ENCODE results near the gene IFNGR2. TPM values are rescaled to one million over a fixed set of nuclear protein-coding genes. Genes with fewer than 3 reads are reported as not detected.
A peak's percentile ranks its signal among the peaks of the same experiment; 100 is the strongest.

IFNGR2 gene
- total and polyA plus RNA-seq, 2 of the 13 experiments (the other 11 are each of a cell fraction or from before 2014, with no cell fraction given), result 61.3 to 117 TPM

DNA sequence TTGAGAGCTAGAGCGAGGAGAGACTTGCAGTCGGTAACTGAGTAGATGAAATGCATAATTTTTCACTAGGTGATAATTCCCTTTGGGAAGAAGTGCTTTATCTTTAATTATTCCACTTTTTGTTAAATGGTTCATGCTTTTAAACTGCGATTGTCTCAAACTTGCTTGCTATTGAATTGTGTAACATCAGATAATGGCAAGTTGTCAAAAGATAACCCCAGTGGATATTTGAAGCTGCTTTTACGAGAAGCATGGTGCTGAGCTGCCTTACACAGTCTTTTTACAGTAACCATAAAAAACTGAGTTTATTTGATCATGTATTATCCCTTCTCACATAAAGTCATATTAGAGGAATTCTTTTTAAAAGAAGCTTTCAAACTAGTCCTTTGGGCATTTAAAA, 46.4 kb downstream of the IFNGR2 start (continued):
- no peak for TF ChIP-seq ASH2L (IDR thresholded peaks at IDR 0.05; ENCODE audit: insufficient read length, low read depth, low read length)
- TF ChIP-seq, protein P1, sequence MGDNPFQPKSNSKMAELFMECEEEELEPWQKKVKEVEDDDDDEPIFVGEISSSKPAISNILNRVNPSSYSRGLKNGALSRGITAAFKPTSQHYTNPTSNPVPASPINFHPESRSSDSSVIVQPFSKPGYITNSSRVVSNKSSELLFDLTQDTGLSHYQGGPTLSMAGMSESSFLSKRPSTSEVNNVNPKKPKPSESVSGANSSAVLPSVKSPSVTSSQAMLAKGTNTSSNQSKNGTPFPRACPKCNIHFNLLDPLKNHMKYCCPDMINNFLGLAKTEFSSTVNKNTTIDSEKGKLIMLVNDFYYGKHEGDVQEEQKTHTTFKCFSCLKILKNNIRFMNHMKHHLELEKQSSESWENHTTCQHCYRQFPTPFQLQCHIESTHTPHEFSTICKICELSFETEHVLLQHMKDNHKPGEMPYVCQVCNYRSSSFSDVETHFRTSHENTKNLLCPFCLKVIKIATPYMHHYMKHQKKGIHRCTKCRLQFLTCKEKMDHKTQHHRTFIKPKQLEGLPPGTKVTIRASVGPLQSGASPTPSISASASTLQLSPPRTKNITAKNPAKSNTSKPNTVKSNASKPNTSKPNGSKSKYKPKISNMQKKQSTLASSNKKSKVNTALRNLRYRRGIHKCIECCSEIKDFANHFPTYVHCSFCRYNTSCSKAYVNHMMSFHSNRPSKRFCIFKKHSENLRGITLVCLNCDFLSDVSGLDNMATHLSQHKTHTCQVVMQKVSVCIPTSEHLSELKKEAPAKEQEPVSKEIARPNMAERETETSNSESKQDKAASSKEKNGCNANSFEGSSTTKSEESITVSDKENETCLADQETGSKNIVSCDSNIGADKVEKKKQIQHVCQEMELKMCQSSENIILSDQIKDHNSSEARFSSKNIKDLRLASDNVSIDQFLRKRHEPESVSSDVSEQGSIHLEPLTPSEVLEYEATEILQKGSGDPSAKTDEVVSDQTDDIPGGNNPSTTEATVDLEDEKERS (CRISPR knock-in tag; IDR thresholded peaks at IDR 0.05), result no peak
- TF ChIP-seq ZNF7 (CRISPR knock-in tag; IDR thresholded peaks at IDR 0.05), result no peak

DNA sequence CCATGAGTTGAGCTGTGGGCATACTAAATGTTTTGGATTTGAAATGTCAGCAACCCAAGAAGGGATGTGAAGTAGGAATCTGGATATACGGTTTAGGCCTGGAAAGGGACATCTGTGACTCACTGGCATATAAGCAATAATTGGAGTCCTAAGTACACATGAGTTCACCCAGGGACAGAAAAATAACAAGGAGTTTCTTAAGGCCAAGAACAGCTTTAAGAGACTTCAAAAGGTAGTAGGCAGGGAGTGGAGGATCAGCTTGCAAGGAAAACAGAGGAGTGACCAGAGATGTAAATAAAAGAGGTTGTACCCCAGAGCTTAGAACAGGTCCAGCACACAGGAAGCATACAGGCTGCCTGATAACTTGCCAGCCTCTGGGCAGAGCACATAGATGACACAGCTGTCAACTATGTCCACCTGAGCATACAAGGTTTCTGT, 48.4 kb downstream of the IFNGR2 start:
- Histone ChIP-seq H3K36me3 (replicated peaks in 1 of 2; ENCODE audit: control insufficient read depth in 1 of 2, insufficient read depth in 2 of 2, low read length in 2 of 2) (peaks cover 1 to 12% of the 10 kb centered on the region in 2 experiments; a peak in 2 of 5 replicates), H3K27me3 (ENCODE audit: control insufficient read depth in 1 of 2, insufficient read depth in 2 of 2, low read length in 2 of 2) (no peaks in the 10 kb centered on the region), H3K27ac (ENCODE audit: extremely low read length, insufficient read depth, low read length) (no peak overlapping the region), H3K4me2 (ENCODE audit: low read depth, low read length) (no peak overlapping the region), H3K4me1 (ENCODE audit: insufficient read depth, low read length) (peaks cover 14% of the 10 kb centered on the region), H3K79me2 (ENCODE audit: insufficient read depth, low read length) (no peaks in the 10 kb centered on the region), H4K20me1 (ENCODE audit: insufficient read depth, low read length) (no peaks in the 10 kb centered on the region), H3K4me3 (replicated peaks in 1 of 3; ENCODE audit: insufficient read depth in 1 of 3, low read depth in 2 of 3, low read length in 3 of 3) (no peak overlapping the region), H2AFZ (ENCODE audit: low read length) (no peak overlapping the region), H3K9me3 (ENCODE audit: low read length) (no peaks in the 10 kb centered on the region), H3K9ac (ENCODE audit: insufficient read depth, low read depth, low read length) (no peak overlapping the region)
- in situ Hi-C loops (cut with HindIII; ENCODE audit: extremely low pct_ligation_motif_present, low pct_unique_long_range_greater_than_20kb), result no loop called here
- DNase-seq (ENCODE audit: low spot score) (peak; percentile 51), ATAC-seq (peak; percentile 85), FAIRE-seq (no peak)
- TF ChIP-seq NCOA2 (CRISPR knock-in tag; IDR thresholded peaks at IDR 0.05), result no peak
- TF ChIP-seq, protein P2, sequence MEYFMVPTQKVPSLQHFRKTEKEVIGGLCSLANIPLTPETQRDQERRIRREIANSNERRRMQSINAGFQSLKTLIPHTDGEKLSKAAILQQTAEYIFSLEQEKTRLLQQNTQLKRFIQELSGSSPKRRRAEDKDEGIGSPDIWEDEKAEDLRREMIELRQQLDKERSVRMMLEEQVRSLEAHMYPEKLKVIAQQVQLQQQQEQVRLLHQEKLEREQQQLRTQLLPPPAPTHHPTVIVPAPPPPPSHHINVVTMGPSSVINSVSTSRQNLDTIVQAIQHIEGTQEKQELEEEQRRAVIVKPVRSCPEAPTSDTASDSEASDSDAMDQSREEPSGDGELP (IDR thresholded peaks at IDR 0.05; ENCODE audit: borderline replicate concordance, low read depth), result 0 out of 2 replicates have a peak, but pooled peaks have one; percentile 21
- peak; percentile 41; the same call in 1 of the 2 replicates for TF ChIP-seq SIX1 (CRISPR knock-in tag; IDR thresholded peaks at IDR 0.05; ENCODE audit: borderline replicate concordance)
- TF ChIP-seq, protein P3, sequence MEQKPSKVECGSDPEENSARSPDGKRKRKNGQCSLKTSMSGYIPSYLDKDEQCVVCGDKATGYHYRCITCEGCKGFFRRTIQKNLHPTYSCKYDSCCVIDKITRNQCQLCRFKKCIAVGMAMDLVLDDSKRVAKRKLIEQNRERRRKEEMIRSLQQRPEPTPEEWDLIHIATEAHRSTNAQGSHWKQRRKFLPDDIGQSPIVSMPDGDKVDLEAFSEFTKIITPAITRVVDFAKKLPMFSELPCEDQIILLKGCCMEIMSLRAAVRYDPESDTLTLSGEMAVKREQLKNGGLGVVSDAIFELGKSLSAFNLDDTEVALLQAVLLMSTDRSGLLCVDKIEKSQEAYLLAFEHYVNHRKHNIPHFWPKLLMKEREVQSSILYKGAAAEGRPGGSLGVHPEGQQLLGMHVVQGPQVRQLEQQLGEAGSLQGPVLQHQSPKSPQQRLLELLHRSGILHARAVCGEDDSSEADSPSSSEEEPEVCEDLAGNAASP (CRISPR knock-in tag; IDR thresholded peaks at IDR 0.05; ENCODE audit: borderline replicate concordance), result peak; percentile 45; the same call in 1 of the 2 replicates
- no peak for TF ChIP-seq SP140L (CRISPR knock-in tag; IDR thresholded peaks at IDR 0.05; ENCODE audit: borderline replicate concordance)
- TF ChIP-seq SAP130 (CRISPR knock-in tag; IDR thresholded peaks at IDR 0.05; ENCODE audit: low read depth), result peak; percentile 27; the same call in 1 of the 2 replicates
- no peak for TF ChIP-seq SKI (IDR thresholded peaks at IDR 0.05; ENCODE audit: partially characterized antibody)
- no peak for TF ChIP-seq MTF2 (CRISPR knock-in tag; IDR thresholded peaks at IDR 0.05; ENCODE audit: borderline replicate concordance)
- peak; percentile 18; the same call in 1 of the 2 replicates for TF ChIP-seq TCF7 (IDR thresholded peaks at IDR 0.05; ENCODE audit: low read depth)
- TF ChIP-seq ZFP62 (CRISPR knock-in tag; IDR thresholded peaks at IDR 0.05), result no peak
- 0 out of 2 replicates have a peak, but pooled peaks have one; percentile 44 for TF ChIP-seq FOSL2 (CRISPR knock-in tag; IDR thresholded peaks at IDR 0.05)
- 52% methylated on average over 1 of the region's 1 CpG for WGBS (ENCODE audit: low lambda C conversion rate)
- ChIA-PET POLR2A (interaction anchor here (1.2 kb wide), 1 partner anchor 28 kb away, joined by 3 read pairs; the partner anchor contains the start of gene TMEM50B), CTCF (ENCODE audit: low intra/inter-chr PET ratio, low total read pairs) (no interaction called here)
- no TSS peak for BruUV-seq (replicated peaks)
- intact Hi-C loops (cut with micrococcal nuclease; ENCODE audit: unreplicated experiment), result no loop called here

Measured in HepG2 (cell line).